WTC11 (cell line): ENCODE measurements around the gene MAP7D2.

Experiments
- CBFB ChIP-seq: sonication (generic); formaldehyde crosslinking; IDR thresholded peaks from 2 replicates; pipeline ENCODE4 v1.8.1; 2022; ENCODE audit warnings: mild to moderate bottlenecking, low read depth, missing genetic modification reagents
- CREM ChIP-seq: sonication (generic); formaldehyde crosslinking; IDR thresholded peaks from 2 replicates; pipeline ENCODE4 v1.8.1; 2022; ENCODE audit warnings: mild to moderate bottlenecking, missing genetic modification reagents, moderate library complexity
- MXD4 ChIP-seq: fragments of 250-450 bp; sonication (Bioruptor Pico); IDR thresholded peaks from 2 replicates; pipeline ENCODE4 v1.8.0; 2021; ENCODE audit warnings: mild to moderate bottlenecking, moderate library complexity, borderline replicate concordance
- TF ChIP-seq, protein P1 (sequence below): sonication (generic); formaldehyde crosslinking; IDR thresholded peaks from 2 replicates; pipeline ENCODE4 v1.8.1; 2023; ENCODE audit warnings: mild to moderate bottlenecking, missing genetic modification reagents, moderate library complexity
- TF ChIP-seq, protein P2 (sequence below): fragments of 200-600 bp; IDR thresholded peaks from 2 replicates; pipeline ENCODE4 v1.8.0; 2022; ENCODE audit warnings: antibody characterized with exemption
- TF ChIP-seq, protein P3 (sequence below): sonication (generic); formaldehyde crosslinking; IDR thresholded peaks from 2 replicates; pipeline ENCODE4 v1.8.1; 2022; ENCODE audit warnings: missing genetic modification reagents, borderline replicate concordance

DNA sequence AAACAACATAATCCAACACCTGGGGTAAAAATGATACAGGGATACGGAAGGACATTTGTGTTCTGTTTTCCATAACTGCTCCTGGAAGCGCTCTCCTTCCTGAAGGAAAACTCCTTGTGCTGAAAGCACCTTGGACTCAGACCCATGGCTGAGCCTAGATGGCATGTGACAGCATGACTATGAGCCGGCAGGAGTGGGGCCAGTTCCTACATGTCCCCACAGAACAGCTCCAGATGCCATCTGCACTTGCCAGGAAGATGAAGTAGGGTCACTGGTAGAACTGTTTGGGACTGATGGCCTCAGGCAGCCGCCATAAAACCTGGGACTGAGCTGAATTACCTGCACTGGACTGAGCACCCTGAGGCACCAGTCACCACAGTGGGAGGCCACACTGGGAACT, 69.8 kb downstream of the MAP7D2 start:
- TF ChIP-seq, protein P1, sequence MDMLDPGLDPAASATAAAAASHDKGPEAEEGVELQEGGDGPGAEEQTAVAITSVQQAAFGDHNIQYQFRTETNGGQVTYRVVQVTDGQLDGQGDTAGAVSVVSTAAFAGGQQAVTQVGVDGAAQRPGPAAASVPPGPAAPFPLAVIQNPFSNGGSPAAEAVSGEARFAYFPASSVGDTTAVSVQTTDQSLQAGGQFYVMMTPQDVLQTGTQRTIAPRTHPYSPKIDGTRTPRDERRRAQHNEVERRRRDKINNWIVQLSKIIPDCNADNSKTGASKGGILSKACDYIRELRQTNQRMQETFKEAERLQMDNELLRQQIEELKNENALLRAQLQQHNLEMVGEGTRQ (CRISPR knock-in tag): no peak
- TF ChIP-seq, protein P2, sequence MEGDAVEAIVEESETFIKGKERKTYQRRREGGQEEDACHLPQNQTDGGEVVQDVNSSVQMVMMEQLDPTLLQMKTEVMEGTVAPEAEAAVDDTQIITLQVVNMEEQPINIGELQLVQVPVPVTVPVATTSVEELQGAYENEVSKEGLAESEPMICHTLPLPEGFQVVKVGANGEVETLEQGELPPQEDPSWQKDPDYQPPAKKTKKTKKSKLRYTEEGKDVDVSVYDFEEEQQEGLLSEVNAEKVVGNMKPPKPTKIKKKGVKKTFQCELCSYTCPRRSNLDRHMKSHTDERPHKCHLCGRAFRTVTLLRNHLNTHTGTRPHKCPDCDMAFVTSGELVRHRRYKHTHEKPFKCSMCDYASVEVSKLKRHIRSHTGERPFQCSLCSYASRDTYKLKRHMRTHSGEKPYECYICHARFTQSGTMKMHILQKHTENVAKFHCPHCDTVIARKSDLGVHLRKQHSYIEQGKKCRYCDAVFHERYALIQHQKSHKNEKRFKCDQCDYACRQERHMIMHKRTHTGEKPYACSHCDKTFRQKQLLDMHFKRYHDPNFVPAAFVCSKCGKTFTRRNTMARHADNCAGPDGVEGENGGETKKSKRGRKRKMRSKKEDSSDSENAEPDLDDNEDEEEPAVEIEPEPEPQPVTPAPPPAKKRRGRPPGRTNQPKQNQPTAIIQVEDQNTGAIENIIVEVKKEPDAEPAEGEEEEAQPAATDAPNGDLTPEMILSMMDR: no peak
- TF ChIP-seq CREM (CRISPR knock-in tag) (no peak), CBFB (CRISPR knock-in tag) (no peak), MXD4 (CRISPR knock-in tag) (no peak)
- TF ChIP-seq, protein P3, sequence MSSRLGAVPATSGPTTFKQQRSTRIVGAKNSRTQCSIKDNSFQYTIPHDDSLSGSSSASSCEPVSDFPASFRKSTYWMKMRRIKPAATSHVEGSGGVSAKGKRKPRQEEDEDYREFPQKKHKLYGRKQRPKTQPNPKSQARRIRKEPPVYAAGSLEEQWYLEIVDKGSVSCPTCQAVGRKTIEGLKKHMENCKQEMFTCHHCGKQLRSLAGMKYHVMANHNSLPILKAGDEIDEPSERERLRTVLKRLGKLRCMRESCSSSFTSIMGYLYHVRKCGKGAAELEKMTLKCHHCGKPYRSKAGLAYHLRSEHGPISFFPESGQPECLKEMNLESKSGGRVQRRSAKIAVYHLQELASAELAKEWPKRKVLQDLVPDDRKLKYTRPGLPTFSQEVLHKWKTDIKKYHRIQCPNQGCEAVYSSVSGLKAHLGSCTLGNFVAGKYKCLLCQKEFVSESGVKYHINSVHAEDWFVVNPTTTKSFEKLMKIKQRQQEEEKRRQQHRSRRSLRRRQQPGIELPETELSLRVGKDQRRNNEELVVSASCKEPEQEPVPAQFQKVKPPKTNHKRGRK (CRISPR knock-in tag): no peak
